ENCODE data around the gene FARP1.

GRCh38 chr13:98457053-98457452 is 314.2 kb downstream of the FARP1 start:
- TF ChIP-seq CTCF (IDR thresholded peaks at IDR 0.05): no peak
- TF ChIP-seq POLR2AphosphoS5 (IDR thresholded peaks at IDR 0.05; ENCODE audit: insufficient read depth in 1 of 2, low read depth in 1 of 2): no peak
- TF ChIP-seq POLR2A (IDR thresholded peaks at IDR 0.05): no peak
